Testis (tissue), 2 donors: ENCODE measurements around the gene LRRC27.

Source experiments
- POLR2A ChIP-seq: fragments of 450-650 bp; IDR thresholded peaks from one replicate; pipeline ENCODE4 v1.6.1; 2017; ENCODE audit warnings: antibody characterized with exemption, mild to moderate bottlenecking, moderate library complexity
- TF ChIP-seq, protein P1 (sequence below), 3 experiments: fragments of 450-650 bp in 2 of 3; fragments of 200-600 bp in 1 of 3; sonication (generic) in 1 of 3; IDR thresholded peaks; one replicate each; pipeline ENCODE4 v1.5.1; 2016 to 2019; ENCODE audit warnings: antibody characterized with exemption in 3 of 3, mild to moderate bottlenecking in 2 of 3, moderate library complexity in 1 of 3

DNA sequence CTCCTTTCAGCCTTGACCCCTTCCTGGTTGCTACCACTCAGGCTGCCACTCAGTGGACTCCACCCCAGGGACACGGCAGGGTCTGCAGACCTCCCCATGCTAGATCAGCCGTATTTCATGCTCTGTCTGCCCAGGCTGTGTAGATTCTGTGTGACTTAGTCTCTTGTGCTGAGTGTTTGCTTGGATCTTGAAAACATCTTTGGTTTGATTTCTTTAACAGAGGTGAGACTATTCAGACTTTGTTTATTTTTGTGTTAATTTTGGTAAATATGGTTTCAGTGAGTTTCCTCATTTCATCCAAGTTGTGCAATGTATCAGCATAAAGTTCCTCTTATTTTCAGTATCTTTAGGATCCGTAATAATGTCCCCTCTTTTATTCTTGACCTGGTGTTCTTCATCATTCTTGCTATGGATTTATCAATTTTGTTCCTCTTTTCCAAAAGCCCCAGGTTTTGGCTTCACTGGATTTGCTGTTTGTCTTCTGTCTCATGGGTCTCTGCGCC, 43.9 kb downstream of the LRRC27 start:
- TF ChIP-seq, protein P1, sequence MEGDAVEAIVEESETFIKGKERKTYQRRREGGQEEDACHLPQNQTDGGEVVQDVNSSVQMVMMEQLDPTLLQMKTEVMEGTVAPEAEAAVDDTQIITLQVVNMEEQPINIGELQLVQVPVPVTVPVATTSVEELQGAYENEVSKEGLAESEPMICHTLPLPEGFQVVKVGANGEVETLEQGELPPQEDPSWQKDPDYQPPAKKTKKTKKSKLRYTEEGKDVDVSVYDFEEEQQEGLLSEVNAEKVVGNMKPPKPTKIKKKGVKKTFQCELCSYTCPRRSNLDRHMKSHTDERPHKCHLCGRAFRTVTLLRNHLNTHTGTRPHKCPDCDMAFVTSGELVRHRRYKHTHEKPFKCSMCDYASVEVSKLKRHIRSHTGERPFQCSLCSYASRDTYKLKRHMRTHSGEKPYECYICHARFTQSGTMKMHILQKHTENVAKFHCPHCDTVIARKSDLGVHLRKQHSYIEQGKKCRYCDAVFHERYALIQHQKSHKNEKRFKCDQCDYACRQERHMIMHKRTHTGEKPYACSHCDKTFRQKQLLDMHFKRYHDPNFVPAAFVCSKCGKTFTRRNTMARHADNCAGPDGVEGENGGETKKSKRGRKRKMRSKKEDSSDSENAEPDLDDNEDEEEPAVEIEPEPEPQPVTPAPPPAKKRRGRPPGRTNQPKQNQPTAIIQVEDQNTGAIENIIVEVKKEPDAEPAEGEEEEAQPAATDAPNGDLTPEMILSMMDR (IDR thresholded peaks at IDR 0.05), result no peak
- no peak for TF ChIP-seq POLR2A
